HL-60/S4 treated with retinoic acid at 250 ng/mL for 4 days and 3 days (cell line): ENCODE results near the gene CNDP2.

Experiments used
- in situ Hi-C: fragments of 300-500 bp; cut with MboI; formaldehyde crosslinking; loops from 2 replicates; pipeline ENCODE4 v1.7.0; 2022; ENCODE audit warnings: low sequenced_read_pairs

CNDP2 gene

DNA sequence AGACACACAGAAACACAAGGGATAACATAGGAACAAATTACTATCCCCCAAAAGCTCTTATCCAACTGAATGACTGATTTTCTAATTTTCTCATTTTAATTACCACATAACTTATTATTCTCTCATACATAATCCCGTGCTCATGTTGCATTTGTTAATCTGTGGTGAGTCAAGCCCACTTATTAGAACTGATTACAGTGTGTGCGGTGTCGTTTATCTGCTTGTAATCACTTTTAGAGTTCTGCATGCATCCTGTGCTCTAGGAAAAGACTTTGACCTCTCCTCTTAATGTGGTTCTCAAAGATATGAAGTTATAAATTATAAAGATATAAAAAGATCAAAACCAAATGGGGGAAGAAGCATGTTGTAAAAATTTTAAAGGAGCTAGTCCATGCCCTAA, 67.8 kb downstream of the CNDP2 start:
- in situ Hi-C loops: loop anchor here (25.0 kb wide), 1 partner anchor 377 kb away; no protein-coding TSS in a partner anchor

DNA sequence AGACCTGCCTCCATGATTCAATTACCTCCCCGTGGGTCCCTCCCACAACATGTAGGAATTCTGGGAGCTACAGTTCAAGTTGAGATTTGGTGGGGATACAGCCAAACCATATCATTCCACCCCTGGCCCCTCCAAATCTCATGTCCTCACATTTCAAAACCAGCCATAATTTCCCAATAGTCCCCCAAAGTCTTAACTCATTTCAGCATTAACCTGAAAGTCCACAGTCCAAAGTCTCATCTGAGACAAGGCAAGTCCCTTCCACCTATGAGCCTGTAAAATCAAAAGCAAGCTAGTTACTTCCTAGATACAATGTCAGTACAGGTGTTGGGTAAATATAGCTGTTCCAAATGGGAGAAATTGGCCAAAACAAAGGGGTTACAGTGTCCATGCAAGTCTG, 69.0 kb downstream of the CNDP2 start:
- in situ Hi-C loops: loop anchor here (25.0 kb wide), 1 partner anchor 378 kb away; no protein-coding TSS in a partner anchor

DNA sequence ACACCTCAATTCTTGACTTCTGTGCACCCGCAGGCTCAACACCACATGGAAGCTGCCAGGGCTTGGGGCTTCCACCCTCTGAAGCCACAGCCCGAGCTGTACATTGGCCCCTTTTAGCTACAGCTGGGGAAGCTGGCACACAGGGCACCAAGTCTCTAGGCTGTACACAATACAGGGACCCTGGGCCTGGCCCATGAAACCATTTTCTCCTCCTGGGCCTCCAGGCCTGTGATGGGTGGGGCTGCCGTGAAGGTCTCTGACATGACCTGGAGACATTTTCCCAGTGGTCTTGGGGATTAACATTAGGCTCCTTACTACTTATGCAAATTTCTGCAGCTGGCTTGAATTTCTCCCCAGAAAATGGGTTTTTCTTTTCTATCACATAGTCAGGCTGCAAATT, 69.8 kb downstream of the CNDP2 start:
- in situ Hi-C loops: loop anchor here (25.0 kb wide), 1 partner anchor 379 kb away; no protein-coding TSS in a partner anchor

DNA sequence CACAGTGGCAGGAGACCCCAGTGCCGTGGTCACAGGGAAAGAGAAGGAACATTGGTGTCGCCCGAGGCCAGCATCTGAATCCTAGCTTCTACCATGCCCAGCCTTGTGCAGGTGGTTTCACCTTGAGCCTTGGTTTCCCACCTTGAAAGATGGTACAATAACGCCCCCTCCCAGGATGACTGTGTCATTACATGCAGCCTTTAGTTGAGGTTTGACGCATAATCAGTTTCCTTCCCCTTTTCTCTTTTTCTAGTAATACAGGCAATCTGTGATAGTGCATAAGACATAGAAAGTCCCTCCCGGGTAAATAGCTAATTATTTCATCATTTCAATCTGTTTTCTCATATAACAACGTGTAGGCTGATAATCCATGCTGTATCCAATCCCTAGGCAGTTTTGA, 71.7 kb downstream of the CNDP2 start:
- in situ Hi-C loops: loop anchor here (25.0 kb wide), 1 partner anchor 381 kb away; no protein-coding TSS in a partner anchor

DNA sequence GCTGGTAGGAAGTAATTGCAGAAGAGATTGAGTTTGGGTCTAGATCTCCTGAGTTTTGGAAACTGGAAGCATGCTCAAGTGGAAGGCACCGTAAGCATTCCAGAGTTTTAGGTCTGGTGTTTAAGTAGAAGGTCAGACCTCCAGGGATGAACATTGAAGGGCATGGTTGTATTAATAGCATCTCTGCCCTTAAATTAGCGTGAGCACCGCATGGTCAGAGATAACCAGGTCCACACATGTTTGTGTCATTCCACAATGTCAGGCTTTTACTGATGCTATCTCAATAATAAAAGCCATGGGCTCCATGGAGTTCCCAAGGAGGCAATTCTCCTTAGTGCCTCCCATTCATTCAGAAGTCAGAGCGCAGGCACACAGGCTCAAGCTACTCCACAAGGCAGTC, 73.2 kb downstream of the CNDP2 start:
- in situ Hi-C loops: loop anchor here (25.0 kb wide), 1 partner anchor 382 kb away; no protein-coding TSS in a partner anchor

DNA sequence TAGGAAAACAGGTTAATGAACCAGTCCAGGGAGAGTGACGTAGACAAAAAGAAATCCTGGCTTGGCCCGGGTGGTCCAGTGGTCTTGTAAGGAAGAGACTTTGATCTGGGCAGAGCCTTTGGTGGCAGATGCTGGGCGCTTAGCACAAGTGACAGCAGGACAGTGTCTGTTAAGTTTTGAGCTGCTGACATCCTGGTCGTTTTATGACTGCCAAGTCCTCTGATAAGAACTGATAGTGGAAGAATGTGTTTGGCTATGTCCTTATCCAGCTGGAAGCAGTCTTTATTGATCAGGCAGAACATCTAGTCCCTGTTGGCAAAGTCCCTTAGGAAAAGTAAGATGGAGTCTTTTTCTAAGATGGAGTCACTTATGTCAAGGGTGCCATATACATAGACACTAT, 74.1 kb downstream of the CNDP2 start:
- in situ Hi-C loops: loop anchor here (25.0 kb wide), 1 partner anchor 383 kb away; no protein-coding TSS in a partner anchor

DNA sequence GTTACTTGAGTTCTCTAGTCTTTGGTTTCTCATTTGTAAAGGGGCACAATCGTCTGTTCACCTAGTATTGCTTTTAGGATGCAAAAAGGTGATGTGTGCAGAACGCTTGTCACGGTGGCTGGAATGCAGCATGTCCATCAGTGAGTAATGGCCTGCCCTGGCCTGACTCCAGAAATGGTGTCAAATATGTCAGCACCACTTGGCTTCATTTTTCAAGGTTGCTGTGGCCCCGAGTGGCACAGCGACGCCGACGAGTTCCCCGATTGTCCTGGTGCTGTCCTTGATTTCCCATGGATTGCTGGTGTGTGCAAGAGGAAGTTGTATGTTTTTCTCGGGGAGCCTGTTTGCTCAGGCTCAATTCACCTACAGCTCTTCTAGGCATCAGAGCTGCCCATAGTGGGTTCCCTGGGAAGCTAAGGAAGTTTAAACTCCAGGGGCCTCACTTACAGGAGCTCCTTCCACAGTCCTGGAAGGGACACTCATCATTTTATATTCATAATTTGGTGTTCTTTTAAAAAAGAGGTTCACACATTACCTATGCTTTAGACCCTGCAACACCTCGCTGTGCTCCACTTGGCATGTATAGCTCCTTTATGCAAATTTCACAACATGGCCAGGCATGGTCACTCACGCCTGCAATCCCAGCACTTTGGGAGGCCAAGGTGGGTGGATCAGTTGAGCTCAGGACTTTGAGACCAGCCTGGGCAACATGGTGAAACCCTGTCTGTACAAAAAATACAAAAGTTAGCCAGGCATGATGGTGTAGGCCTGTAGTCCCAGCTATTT, 75.9 kb downstream of the CNDP2 start:
- in situ Hi-C loops: loop anchor here (25.0 kb wide), 1 partner anchor 385 kb away; no protein-coding TSS in a partner anchor

DNA sequence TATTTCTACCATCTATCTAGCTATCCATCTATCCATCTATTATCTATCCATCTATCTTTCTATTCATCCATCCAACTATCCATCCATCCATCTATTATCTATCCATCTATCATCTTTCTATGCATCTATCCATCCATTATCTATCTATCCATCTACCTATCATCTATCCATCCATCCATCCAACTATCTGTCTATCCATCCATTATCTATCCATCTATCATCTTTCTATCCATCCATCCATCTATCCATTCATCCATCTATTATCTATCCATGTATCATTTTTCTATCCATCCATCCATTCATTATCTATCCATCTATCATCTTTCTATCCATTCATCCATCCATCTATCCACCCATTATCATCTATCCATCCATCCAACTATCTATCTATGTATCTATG, 76.9 kb downstream of the CNDP2 start:
- in situ Hi-C loops: loop anchor here (25.0 kb wide), 1 partner anchor 386 kb away; no protein-coding TSS in a partner anchor
